C4-2B (cell line): ENCODE results near the gene OPRL1.

Experiments
- H3K27ac ChIP-seq: fragments of 450-650 bp; 2 replicates; pipeline ENCODE4 v1.5.1; 2017
- CTCF ChIP-seq: fragments of 450-650 bp; conservative IDR thresholded peaks from 2 replicates; pipeline ENCODE4 v1.5.1; 2017; ENCODE audit warnings: mild to moderate bottlenecking
- ZFX ChIP-seq: fragments of 450-650 bp; IDR thresholded peaks from 2 replicates; pipeline ENCODE4 v1.6.1; 2017

OPRL1 gene

GRCh38 chr20:64058536-64058935, 21.3 kb upstream of the OPRL1 start:
- TF ChIP-seq CTCF (no peak), ZFX (no peak)
- H3K27ac ChIP-seq, result no peak overlapping the region

- TF ChIP-seq ZFX (no peak), CTCF (no peak)
- peak overlapping the region; percentile 67 for H3K27ac ChIP-seq
Measured at GRCh38 chr20:64062276-64062595, 17.6 kb upstream of the OPRL1 start.

GRCh38 chr20:64062596-64063388, 17.1 kb upstream of the OPRL1 start, which contains the start of gene TCEA2:
TSS of gene TCEA2 (plus strand) at chr20:64063198. CDS start at chr20:64063313, 115 bp downstream.
- peak within 1 kb of the TSS; percentile 67 for H3K27ac ChIP-seq
- no peak for TF ChIP-seq CTCF
- TF ChIP-seq ZFX, result peak; percentile 86; the same call in 1 of the 2 replicates

GRCh38 chr20:64063389-64064144, 16.3 kb upstream of the OPRL1 start:
- peak overlapping the region; percentile 67 for H3K27ac ChIP-seq
- TF ChIP-seq CTCF (no peak), ZFX (no peak)

GRCh38 chr20:64064145-64064698, 15.7 kb upstream of the OPRL1 start:
- TF ChIP-seq CTCF (no peak), ZFX (no peak)
- H3K27ac ChIP-seq, result no peak overlapping the region; the same call in 1 of the 2 replicates

GRCh38 chr20:64065062-64065973, 14.6 kb upstream of the OPRL1 start:
- TF ChIP-seq ZFX (no peak), CTCF (no peak)
- no peak overlapping the region for H3K27ac ChIP-seq
